Measurements from ENCODE around the gene LMO7.

The LMO7 gene

GRCh38 chr13:75906315-75906714 is 270.2 kb downstream of the LMO7 start:
- DNase-seq = no peak

GRCh38 chr13:75907044-75907443 is 270.9 kb downstream of the LMO7 start:
- DNase-seq = no peak

DNA sequence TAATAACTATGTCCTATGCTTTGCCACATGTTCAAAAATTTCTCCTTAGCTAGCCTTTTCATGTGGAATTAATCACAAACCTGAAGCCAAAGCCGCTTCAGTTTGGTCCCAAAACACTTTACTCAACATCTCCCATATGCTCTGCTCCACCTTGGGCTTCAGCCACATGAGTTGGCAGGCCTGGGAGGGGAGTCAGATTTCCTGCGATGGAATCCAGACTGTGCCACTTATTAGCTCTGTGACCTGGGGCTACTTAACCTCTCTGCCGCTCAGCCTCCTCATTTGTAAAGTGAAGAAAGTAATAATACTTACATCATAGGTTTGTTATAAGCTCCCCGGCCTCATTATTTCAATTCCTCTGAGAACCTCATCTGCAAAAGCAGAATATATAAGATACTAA is 272.0 kb downstream of the LMO7 start:
- DNase-seq = no peak
